NCI-H2107 treated with DMSO at 0.1 percent for 48 hours (cell line): Measurements from ENCODE around the gene AGRN.
"Not testable (repeated sequence)": the region's sequence is repeated elsewhere in the genome, so short reads cannot be mapped to it uniquely, and the experiment has no call there.

ENCODE experiments used
- DNase-seq: peaks from one replicate; lab custom pipeline; 2025; ENCODE audit not compliant: unreplicated experiment; lab: John Stamatoyannopoulos, UW

The AGRN gene

DNA sequence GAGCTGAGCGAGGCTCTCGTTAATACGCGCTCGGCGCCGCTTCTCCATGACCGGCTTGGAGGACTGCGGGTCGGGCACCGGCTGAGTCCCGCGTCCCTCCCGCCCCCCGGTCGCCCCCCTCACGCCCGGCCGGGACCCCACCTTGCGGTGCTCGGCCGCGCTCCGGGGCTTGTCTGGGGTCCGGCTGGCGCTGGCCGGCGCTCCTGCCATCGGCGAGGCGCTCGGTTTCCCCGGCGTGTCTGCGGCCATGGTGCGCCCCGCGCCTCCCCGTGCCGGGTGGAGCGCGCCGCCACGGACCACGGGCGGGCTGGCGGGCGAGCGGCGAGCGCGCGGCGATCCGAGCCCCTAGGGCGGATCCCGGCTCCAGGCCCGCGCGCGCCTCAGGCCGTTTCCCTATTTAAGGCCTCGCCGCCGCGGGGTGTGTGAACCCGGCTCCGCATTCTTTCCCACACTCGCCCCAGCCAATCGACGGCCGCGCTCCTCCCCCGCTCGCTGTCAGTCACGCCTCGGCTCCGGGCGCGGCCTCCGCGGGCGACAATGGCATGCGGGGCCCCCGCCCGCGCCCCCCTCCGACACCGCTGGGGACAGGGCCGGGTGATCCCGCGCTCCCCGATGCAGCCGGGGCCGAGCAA, 20.1 kb upstream of the AGRN start, which contains the start of gene HES4:
Gene HES4, minus strand, starts transcription at position 373 of the 632 bp plus-strand sequence. Its CDS starts 124 bp downstream, at position 249.
- no peak for DNase-seq

DNA sequence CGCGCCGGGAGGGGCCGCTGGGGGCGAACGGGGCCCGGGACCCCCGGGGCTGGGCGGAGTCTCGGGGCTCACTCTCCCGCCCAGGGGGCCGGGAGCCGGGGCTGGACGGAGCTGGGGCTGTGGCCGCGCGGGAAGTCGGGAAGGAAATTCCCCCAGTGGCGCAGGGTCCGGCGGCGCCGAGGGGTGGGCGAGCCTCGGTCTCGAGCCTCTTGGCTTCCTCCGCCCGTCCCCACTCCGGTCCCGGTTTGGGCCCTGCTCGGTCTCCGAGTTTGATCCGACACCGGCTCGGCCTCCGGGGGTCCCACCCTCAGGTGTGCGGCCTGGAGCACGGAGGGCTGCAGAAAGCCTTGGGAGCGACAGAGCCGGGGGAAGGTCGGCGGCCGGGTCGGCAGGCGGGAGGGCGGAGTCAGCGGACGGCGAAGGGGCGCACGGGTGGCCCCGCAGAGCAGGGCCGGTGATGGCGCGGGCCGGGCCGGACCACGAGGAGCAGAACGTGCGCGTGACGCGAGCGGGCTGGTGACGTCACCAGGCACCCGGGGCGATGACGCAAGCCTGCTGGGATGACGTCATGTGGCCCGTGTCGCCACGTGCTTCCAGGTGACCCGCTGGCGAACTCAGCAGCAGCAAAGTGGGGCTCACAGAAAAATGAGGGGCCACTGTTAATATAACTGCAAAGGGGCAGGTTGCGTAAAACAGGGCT, 19.4 kb upstream of the AGRN start:
- no peak for DNase-seq

DNA sequence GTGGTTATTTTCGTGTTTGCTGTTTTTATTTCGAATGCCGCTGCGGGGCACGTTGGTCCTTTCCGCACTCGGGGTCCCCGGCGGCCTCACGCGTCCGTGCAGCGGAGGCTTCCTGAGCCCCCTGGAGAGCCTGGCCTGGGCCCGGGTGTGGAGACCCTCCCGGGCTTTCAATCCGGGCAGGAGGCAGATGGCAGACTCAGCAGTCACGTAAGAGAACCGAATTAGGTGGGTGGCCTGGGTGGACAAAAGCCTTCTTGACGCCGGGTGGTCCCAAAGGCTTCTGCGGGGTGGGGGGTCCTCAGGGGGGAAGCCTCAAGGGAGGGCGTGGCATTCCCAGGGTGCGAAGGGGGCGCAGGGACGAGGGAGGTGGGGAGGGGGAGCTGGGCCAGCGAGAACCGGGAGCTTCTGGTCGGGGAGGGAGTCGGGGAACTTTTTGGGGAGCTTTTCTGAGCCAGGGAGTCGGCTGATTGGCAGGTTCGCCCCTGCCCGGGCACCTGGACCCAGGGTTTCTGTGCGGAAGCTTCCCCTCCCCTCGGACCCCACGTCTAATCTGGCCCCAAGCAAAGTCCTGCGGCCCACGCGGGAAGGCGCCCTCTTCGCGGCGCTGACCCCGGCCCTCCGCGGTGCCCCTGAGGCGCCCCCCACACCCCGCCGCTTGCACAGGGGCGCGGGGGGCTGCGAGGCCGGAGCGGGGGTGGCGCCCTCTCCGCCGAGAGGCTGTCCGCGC, 18.7 kb upstream of the AGRN start:
- no peak for DNase-seq

DNA sequence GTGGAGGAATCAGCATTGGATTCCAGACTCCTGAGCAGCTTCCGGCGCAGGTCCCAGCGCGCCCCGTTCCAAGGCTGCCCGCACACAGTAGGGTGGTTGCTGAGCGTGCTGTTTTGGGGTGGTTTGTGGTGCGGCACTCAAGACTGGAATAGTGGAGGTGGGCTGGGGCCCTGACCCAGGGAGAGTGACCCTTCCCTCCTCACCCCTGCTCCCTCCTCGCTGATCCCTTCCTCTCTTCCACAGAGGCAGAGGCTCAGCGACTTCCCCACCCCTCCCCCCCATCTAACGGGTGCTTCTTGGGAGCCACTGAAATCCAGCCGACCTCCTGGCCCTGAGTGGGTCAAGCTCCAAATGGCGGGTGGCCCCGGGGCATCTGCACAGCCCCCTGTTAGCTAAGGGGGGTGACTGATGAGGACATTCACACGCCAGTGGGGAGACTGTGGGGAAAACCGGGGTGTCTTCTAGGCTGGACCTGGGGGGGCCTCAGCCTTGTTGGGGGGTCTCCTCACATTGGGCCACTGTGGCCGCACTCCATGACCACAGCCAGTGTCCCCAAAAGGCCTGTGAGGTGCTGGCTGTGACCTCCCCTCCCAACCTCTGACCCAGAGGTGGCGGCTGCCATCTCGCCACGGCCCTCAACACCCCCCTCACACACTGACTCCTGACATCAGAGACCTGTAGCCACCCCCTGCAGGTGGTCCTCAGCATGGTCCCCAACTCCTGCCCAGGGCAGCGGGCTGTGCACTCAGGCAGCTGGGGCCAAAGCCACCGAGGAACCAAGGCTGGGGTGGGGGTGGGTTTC, 16.1 kb upstream of the AGRN start:
- no peak for DNase-seq

DNA sequence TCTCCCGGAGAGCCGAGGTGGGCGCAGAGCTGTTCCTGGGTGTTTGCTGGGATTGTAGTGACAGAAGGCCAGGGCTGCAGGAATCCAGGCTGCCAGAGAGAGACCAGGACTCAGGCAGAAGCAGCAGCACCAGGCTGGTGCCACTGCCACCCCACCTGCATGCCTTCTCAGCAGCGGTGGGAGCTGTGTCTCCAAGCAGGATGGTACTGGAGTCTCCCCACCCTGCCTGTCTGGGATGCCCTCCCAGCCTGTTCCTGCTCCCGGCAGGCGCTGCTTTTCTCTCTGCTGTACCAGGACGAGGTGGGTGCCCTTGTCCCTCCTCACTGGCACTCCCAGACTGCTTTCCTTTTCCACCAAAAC, 15.5 kb upstream of the AGRN start:
- DNase-seq: no peak

DNA sequence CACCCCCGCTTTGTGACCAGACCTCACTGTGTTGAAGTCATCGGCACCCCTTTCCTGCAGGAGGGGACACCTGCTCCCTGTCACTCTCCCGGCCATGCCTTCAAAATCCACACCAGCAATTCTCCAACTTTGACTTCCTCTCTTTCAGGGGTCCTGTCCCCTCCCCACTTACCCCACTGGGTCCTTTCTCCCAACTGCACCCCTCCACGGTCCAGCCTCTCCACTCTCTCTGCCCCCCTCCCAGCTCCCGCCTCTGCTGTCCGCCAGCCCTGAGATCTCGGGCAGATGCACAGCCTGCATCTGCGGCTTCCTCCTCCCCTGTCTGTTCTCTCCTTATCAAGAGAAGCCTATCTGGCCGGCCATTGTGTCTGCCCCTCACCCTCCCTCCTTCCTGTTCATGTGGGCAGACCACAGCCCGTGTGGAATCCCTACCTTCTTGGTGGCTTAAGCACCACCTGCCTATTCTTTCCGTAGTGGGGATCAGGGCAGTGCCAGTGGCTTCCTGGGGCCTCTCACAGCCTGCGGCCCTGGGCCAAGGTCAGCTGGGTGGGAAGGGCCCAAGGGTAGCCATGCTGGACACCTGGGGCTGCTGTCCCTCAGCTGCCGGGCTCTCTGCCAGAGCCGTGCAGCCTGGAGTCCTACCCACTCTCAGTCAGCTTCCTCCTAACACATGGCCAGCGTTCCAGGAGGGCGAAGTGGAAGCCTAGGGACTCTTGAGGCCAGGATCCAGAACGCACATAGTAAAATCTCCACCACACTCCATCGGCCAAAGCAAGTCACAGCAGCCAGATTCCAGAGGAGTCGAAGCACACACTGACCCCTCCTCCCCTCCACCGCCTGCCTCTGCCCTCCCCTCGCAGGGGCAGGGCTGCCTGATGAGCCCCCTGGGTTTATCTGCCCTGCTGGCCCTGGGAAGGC, 14.9 kb upstream of the AGRN start:
- DNase-seq: no peak

DNA sequence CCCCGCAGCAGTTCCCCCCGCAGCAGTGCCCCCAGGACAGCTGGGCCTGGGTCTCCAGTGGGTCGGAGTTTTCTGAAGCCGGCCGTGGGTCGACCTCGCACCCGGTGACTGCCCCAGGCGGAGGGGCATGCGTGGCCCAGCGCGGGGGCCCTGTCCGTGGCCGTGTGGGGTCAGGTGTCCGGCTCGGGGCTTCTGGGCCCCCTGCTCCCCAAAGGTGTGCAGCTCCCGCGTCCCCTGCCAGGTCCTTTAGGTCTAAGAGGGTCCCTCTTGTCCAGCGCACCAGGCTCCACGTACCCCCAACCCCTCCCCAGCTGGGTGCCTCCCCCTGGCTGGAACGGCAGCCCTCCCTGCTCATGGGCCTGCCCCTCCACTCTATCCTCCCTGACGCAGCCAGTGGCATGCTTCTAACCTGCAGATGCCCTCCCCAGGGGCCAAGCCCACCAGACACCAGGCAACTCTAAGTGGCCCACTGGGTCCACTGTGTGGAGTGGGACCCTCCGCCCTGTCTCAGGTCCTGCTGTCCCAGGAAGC, 14.1 kb upstream of the AGRN start:
- no peak for DNase-seq

DNA sequence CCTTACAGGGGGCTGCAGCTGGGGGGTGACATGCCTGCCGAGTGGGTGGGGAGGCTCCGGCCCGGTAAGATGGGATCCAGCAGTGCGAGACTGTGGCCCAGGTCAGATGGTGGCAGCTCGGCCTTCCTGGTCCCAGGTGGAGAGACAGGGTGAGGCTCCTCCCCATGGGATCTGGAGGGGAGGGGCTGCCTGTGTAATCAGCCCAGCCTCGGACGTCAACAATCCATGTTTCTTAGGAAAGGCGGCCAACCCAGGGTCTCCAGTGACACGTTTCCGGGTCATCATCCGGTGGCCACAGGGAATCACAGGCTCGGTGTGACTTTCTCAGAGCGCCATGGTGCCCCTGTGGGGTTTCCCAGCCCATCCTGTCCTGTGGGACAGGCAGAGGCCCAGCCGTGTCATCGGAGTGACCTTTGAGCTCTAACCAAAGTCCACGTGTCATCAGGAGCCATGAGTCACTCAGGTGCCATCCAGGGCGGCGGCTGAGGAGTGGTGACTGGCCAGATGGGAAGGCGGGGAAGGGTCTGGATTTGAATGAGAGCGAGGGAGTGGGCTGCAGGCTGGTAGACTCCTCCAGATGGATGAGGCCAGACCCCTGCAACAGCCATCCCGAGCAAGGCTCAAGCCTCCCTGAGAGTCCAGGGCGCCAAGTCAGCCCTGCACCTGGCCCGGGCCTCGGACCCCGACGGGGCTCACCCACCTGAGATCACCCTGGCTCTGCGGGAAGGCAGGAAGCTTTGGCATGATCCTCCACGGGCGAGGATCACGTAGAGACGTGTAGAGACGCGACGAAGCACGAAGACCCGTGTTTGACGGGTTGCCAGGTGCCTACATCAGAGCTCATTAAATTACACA, 13.4 kb upstream of the AGRN start:
- DNase-seq: no peak

DNA sequence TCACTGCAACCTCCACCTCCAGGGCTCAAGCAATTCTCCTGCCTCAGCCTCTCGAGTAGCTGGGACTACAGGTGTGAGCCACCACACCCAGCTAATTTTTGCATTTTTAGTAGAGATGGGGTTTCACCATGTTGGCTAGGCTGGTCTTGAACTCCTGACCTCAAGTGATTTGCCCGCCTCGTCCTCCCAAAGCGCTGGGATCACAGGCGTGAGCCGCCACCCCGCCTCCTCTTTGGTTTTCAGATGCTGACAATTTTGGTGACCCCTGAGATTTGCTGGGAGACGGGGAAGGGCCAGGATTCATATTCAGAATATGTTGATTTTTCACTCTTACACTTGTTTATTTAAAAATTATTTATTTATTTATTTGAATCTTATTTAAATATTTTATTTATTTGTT, 9.8 kb upstream of the AGRN start:
- not testable (repeated sequence) for DNase-seq

DNA sequence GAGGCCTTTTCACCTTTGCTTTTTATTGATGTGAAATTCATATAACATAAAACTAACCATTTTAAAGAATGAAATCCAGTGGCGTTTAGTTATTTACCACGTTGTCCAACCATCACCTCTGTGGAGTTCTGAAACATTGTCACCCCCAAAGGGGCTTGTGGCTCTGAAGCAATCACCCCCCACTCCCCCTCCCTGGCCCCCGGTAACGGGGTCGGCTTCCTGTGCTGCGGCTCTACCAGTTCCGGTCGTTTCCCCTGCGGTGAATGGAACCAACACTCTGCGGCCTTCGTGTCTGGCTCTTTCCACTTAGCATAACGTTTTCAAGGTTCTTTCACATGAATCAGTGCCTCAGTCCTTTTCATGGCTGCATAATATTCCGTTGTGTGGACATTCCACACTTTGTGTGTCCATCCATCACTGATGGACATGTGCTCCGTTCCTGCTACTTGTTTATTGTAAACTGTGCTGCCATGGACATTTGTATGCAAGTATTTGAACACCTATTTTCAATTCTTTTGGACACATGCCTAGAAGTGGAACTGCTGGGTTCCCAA, 8.4 kb upstream of the AGRN start:
- no peak for DNase-seq

DNA sequence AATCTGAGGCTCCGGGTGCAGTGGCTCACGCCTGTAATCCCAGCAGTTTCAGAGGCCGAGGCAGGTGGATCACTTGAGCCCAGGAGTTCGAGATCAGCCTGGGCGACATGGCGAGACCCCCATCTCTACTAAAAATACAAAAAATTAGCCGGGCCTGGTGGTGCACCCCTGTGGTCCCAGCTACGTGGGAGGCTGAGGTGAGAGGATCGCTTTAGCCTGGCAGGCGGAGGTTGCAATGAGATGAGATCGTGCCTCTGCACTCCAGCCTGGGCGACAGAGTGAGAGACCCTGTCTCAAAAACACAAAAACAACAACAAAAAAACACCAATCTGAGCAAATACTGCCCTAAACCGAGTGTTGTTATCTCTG, 7.2 kb upstream of the AGRN start:
- DNase-seq: not testable (repeated sequence)

DNA sequence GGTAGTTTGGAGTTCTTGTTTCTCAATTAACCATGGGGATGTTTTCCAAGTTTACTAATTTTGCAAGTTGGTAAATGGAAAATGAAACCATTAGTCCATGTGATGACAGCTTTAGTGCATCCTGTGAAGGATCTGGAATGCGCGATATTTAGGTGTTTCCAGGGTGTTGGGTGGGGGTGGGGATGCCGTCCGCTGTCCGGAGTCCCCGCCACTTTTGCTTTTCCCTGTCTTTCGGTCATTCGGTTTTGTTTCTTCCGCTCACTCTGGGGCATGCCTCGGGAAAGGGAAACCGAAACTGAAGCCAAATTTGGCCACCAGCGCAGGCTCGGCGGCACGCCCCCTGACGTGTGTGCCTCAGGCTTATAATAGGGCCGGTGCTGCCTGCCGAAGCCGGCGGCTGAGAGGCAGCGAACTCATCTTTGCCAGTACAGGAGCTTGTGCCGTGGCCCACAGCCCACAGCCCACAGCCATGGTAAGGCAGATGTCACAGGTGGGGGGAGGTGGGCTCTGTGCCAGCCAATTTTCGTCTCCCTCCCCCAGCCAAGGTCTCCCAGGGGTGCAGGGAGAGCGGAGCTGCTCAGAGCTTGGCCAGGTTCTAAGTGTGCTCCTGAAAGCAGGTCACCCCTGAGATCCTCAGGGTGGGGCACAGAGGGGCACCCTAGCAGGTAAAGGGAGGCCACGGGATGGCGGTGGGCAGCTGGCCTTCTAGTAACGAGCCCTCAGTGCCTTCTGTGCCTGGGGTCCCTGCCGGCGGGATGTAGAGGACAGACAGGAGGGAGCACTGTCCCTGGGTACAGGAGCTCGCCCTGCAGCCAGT, 6.6 kb upstream of the AGRN start, which contains the start of gene ISG15:
Gene ISG15, plus strand, starts transcription at position 393 of the 817 bp plus-strand sequence. Its CDS starts 77 bp downstream, at position 470.
- DNase-seq: no peak

DNA sequence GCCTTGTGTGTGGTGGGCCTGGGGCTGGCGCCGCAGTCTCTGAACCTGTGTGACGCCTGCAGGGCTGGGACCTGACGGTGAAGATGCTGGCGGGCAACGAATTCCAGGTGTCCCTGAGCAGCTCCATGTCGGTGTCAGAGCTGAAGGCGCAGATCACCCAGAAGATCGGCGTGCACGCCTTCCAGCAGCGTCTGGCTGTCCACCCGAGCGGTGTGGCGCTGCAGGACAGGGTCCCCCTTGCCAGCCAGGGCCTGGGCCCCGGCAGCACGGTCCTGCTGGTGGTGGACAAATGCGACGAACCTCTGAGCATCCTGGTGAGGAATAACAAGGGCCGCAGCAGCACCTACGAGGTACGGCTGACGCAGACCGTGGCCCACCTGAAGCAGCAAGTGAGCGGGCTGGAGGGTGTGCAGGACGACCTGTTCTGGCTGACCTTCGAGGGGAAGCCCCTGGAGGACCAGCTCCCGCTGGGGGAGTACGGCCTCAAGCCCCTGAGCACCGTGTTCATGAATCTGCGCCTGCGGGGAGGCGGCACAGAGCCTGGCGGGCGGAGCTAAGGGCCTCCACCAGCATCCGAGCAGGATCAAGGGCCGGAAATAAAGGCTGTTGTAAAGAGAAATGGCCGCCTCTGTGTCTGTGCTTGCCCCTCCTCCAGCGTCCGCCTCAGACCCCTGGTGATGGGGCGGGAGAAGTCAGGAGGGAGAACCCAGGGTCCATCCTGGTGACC, 5.8 kb upstream of the AGRN start:
- DNase-seq: no peak

DNA sequence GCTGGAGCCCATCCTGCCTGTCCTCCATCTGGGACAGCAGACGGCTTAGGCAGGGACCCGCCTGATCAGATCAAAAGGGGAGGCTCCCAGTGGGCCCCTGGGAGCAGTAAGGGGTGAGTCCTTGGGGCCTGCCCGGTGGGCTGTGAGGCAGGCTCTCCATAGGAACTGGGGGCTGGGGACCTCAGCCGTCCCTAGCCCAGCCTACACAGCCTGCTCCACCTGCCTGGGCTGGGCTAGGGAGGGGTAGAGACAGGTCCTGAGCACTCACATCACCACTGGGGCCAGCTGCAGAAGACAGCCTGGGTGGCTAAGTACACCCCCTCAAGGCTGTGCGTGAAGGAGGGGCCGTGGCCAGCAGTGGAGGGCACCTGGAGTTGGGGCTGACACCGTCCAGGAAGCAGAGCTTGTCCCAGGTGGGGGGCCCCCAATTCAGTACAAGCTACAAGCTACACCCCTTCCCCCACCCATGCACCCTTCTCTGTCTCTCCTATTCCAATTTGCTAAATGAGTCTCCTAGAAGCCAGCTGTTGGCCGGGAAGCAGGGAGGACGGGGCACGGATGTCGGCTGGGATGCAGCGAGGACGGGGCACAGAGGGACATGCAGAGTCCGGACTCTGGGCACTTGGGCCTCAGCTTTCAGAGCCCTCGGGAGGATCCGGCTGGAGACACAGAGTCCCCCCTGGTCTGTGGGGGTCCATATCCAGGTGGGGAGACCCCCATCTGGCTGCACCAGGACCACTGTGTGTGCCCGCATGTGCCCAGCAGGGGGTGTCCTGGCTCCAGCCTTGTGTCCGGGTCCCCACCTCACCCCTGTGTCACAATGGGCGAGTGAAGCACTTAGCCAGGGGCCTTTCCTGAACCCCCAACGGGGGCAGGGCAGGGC, 4.9 kb upstream of the AGRN start:
- DNase-seq: no peak

DNA sequence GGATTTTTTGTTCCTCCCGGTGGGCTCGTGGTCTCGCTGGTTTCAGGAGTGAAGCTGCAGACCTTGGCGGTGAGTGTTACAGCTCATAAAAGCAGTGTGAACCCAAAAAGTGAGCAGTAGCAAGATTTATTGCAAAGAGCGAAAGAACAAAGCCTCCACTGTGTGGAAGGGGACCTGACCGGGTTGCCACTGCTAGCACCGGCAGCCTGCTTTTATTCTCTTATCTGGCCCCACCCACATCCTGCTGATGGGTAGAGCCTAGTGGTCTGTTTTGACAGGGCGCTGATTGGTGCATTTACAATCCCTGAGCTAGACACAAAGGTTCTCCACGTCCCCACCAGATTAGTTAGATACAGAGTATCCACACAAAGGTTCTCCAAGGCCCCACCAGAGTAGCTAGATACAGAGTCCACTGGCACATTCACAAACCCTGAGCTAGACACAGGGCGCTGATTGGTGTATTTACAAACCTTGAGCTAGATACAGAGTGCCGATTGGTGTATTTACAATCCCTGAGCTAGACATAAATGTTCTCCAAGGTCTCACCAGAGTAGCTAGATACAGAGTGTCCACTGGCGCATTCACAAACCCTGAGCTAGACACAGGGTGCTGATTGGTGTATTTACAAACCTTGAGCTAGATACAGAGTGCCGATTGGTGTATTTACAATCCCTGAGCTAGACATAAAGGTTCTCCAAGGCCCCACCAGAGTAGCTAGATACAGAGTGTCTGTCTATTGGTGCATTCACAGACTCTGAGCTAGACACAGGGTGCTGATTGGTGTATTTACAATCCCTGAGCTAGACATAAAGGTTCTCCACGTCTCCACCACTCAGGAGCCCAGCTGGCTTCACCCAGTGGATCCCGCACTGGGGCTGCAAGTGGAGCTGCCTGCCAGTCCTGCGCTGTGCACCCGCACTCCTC, 2.3 kb upstream of the AGRN start:
- not testable (repeated sequence) for DNase-seq
